IMR-90 (cell line): ENCODE results near the gene SDF2L1. TPM values are rescaled to one million over a fixed set of nuclear protein-coding genes. Genes with fewer than 3 reads are reported as not detected.
"Not testable (repeated sequence)": the region's sequence is repeated elsewhere in the genome, so short reads cannot be mapped to it uniquely, and the experiment has no call there.

Experiments used
- ATAC-seq: fragments of 200-7000 bp; cut with Tn5 transposase; 2 replicates; pipeline ENCODE4 v1.9.1; 2020; ENCODE audit warnings: low read depth, mild to moderate bottlenecking, moderate library complexity
- BruUV-seq: library from RNA; stranded (reverse); fragments of 400-500 nt; replicated peaks from 2 replicates; lab custom pipeline; 2021; lab: Mats Ljungman, UMichigan
- CTCF ChIA-PET: fragments of 300-600 bp; formaldehyde crosslinking; extraction: SDS; loops from one replicate; lab custom pipeline; 2021; ENCODE audit warnings: antibody characterized with exemption; lab: Yijun Ruan, JAX
- POLR2A ChIA-PET: fragments of 300-600 bp; sonication (Branson Sonifier 250); formaldehyde crosslinking; loops from one replicate; lab custom pipeline; 2022; ENCODE audit warnings: antibody characterized with exemption; ENCODE audit not compliant: unreplicated experiment; lab: Charles Lee
- DNase-seq: peaks from one replicate; pipeline ENCODE4 v3.0.0; 2013
- H2AFZ ChIP-seq: replicated peaks from 2 replicates; pipeline ENCODE3; 2013; ENCODE audit warnings: low read length, mild to moderate bottlenecking; ENCODE audit not compliant: poor library complexity
- H2AK5ac ChIP-seq: 2 replicates; pipeline ENCODE4 v1.6.1; 2013; ENCODE audit warnings: low read depth, low read length, inconsistent platforms
- H2AK9ac ChIP-seq: replicated peaks from 2 replicates; pipeline ENCODE3; 2013; ENCODE audit warnings: mild to moderate bottlenecking, low read depth, low read length, moderate library complexity; ENCODE audit not compliant: poor library complexity
- H2BK120ac ChIP-seq: 2 replicates; pipeline ENCODE4 v1.6.1; 2013; ENCODE audit warnings: low read depth, low read length, inconsistent platforms
- H2BK15ac ChIP-seq: 3 replicates; pipeline ENCODE4 v1.6.1; 2013; ENCODE audit warnings: low read depth, low read length, inconsistent platforms
- H2BK20ac ChIP-seq: 2 replicates; pipeline ENCODE4 v1.6.1; 2013; ENCODE audit warnings: low read depth, mild to moderate bottlenecking, inconsistent platforms, low read length, moderate library complexity
- H2BK5ac ChIP-seq: 2 replicates; pipeline ENCODE4 v1.6.1; 2013; ENCODE audit warnings: mild to moderate bottlenecking, low read depth, low read length, inconsistent platforms; ENCODE audit not compliant: poor library complexity, severe bottlenecking
- H3K14ac ChIP-seq: replicated peaks from 2 replicates; pipeline ENCODE4 v1.6.1; 2013; ENCODE audit warnings: low read depth, low read length, inconsistent platforms
- H3K18ac ChIP-seq: 2 replicates; pipeline ENCODE4 v1.6.1; 2013; ENCODE audit warnings: low read depth, low read length, control low read depth
- H3K23ac ChIP-seq: 2 replicates; pipeline ENCODE4 v1.6.1; 2013; ENCODE audit warnings: low read depth, low read length, inconsistent platforms
- H3K27ac ChIP-seq: 2 replicates; pipeline ENCODE4 v1.5.1; 2013; ENCODE audit warnings: mild to moderate bottlenecking, control low read depth, low read length; ENCODE audit not compliant: insufficient read depth
- H3K27me3 ChIP-seq: 2 replicates; pipeline ENCODE4 v1.6.1; 2013; ENCODE audit warnings: low read length; ENCODE audit not compliant: control insufficient read depth, insufficient read depth
- H3K36me3 ChIP-seq: 2 replicates; pipeline ENCODE4 v1.6.1; 2013; ENCODE audit warnings: low read length, mixed read lengths; ENCODE audit not compliant: control insufficient read depth, insufficient read depth
- H3K4ac ChIP-seq: 2 replicates; pipeline ENCODE4 v1.6.1; 2013; ENCODE audit warnings: low read depth, low read length, inconsistent platforms
- H3K4me1 ChIP-seq: 2 replicates; pipeline ENCODE4 v1.6.1; 2013; ENCODE audit warnings: low read length, mixed read lengths; ENCODE audit not compliant: control insufficient read depth, insufficient read depth
- H3K4me2 ChIP-seq: 2 replicates; pipeline ENCODE4 v1.6.1; 2013; ENCODE audit warnings: low read depth, mild to moderate bottlenecking, control low read depth, low read length, moderate library complexity
- H3K4me3 ChIP-seq: 2 replicates; pipeline ENCODE4 v1.5.1; 2013; ENCODE audit warnings: low read depth, mild to moderate bottlenecking, control low read depth, low read length, moderate library complexity; ENCODE audit not compliant: insufficient read depth
- H3K56ac ChIP-seq: 2 replicates; pipeline ENCODE4 v1.6.1; 2013; ENCODE audit warnings: low read length, inconsistent platforms; ENCODE audit not compliant: insufficient read depth; ENCODE audit errors: extremely low read depth
- H3K79me1 ChIP-seq, 2 experiments: 2 replicates each; pipeline ENCODE4 v1.6.1; 2013; ENCODE audit warnings: low read length in 2 of 2, inconsistent platforms in 1 of 2, low read depth in 1 of 2
- H3K9ac ChIP-seq: 2 replicates; pipeline ENCODE4 v1.6.1; 2013; ENCODE audit warnings: low read depth, low read length, control low read depth
- H3K9me1 ChIP-seq: 2 replicates; pipeline ENCODE4 v1.6.1; 2013; ENCODE audit warnings: low read length, inconsistent platforms; ENCODE audit not compliant: insufficient read depth
- H3K9me3 ChIP-seq: 2 replicates; pipeline ENCODE4 v1.6.1; 2013; ENCODE audit warnings: low read length; ENCODE audit not compliant: control insufficient read depth, insufficient read depth
- H4K20me1 ChIP-seq: 2 replicates; pipeline ENCODE4 v1.6.1; 2013; ENCODE audit warnings: low read length, inconsistent platforms; ENCODE audit not compliant: insufficient read depth
- H4K5ac ChIP-seq: 2 replicates; pipeline ENCODE4 v1.6.1; 2013; ENCODE audit warnings: mild to moderate bottlenecking, low read depth, low read length, control low read depth
- H4K8ac ChIP-seq, 2 experiments: 2 replicates each; pipeline ENCODE4 v1.6.1; 2013; ENCODE audit warnings: low read depth in 2 of 2, low read length in 2 of 2, control low read depth in 1 of 2, inconsistent platforms in 1 of 2
- H4K91ac ChIP-seq: 2 replicates; pipeline ENCODE4 v1.6.1; 2013; ENCODE audit warnings: low read depth, low read length, inconsistent platforms; ENCODE audit not compliant: insufficient read depth
- CHD1 ChIP-seq: IDR thresholded peaks from 2 replicates; pipeline ENCODE4 v1.6.1; 2012; ENCODE audit warnings: low read depth, low read length, improper control_type of control experiment
- MXI1 ChIP-seq: IDR thresholded peaks from 2 replicates; pipeline ENCODE4 v1.6.1; 2012; ENCODE audit warnings: low read depth, mild to moderate bottlenecking, low read length, moderate library complexity, borderline replicate concordance
- WGBS, 2 experiments: methylation state at CpG; one replicate each; pipeline versions ENCODE4 v1.1.5 to v1.1.7; 2013; ENCODE audit warnings: missing lambda C conversion rate in 2 of 2; ENCODE audit not compliant: insufficient read length in 1 of 2; ENCODE audit errors: extremely low coverage in 2 of 2; 5-methylcytosine and 5-hydroxymethylcytosine counted together
- dilution Hi-C: fragments of 300-500 bp; cut with HindIII; formaldehyde crosslinking; loops from one replicate; pipeline ENCODE4 v1.14.3; 2018; ENCODE audit warnings: low sequenced_read_pairs; ENCODE audit not compliant: unreplicated experiment
- in situ Hi-C: fragments of 300-500 bp; cut with MboI; formaldehyde crosslinking; loops from 3 replicates; pipeline ENCODE4 v1.14.3; 2019; ENCODE audit warnings: low sequenced_read_pairs, inconsistent platforms, mixed read lengths
- intact Hi-C: fragments of 100-400 bp; cut with micrococcal nuclease; formaldehyde crosslinking; loops from 2 replicates; pipeline ENCODE4 v1.10.0; 2022
- polyA plus RNA-seq, 3 experiments: library from polyadenylated mRNA; depleted of rRNA; stranded (reverse); fragments of >200 nt; gene quantifications; 2 replicates each; pipeline ENCODE4 v1.2.3, GENCODE V29; 2012; ENCODE audit warnings: low replicate concordance in 1 of 3
- total RNA-seq: library from RNA; depleted of rRNA; stranded (reverse); fragments of >200 nt; gene quantifications from 2 replicates; pipeline ENCODE4 v1.2.3, GENCODE V29; 2012

SDF2L1 gene
- total and polyA plus RNA-seq, 2 of the 4 experiments (the other 2 are of a cell fraction): 18.8 to 51.1 TPM

DNA sequence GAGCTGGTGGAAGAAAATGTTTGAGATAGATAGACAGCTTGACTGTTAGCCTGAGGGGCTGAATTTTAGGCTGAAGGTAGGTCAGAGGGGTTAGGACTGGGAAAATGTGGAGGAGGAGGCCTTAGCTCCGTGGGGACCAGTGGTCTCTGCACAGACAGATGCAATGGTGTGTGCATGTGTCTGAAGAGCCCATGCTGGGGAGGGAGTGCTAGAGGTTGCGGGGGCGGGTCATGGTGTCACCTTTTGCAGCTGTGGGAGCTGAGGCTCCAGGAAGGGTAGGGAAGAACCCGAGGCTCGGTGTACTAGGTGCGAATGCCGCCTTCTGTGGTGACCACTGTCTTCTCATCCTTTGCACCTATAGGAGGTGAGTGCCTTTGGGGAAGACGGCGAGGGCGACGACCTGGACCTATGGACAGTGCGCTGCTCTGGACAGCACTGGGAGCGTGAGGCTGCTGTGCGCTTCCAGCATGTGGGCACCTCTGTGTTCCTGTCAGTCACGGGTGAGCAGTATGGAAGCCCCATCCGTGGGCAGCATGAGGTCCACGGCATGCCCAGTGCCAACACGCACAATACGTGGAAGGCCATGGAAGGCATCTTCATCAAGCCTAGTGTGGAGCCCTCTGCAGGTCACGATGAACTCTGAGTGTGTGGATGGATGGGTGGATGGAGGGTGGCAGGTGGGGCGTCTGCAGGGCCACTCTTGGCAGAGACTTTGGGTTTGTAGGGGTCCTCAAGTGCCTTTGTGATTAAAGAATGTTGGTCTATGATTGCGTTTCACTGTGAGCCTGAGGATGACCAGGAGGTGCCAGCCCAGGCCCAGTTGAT is 1.6 kb downstream of the SDF2L1 start (continued):
- TF ChIP-seq MXI1 (no peak), CHD1 (no peak)

DNA sequence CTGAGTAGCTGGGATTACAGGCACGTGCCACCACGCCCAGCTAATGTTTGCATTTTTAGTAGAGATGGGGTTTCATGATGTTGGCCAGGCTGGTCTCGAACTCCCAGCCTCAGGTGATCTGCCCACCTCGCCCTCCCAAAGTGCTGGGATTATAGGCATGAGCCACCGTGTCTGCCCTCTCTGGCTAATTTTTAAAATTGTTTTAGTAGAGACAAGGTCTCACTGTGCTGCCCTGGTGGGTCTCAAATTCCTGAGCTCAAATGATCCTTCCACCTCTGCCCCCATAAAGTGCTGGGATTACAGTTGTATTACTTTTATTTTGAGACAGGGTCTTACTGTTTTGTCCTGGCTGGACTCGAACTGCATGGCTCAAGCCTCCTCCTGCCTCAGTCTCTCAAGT is 3.4 kb downstream of the SDF2L1 start:
- CTCF ChIA-PET, BruUV-seq, H3K23ac ChIP-seq, H3K9ac ChIP-seq, H3K36me3 ChIP-seq, ATAC-seq, H3K27ac ChIP-seq, H2AK5ac ChIP-seq, H3K4me1 ChIP-seq, H3K14ac ChIP-seq, DNase-seq, H2BK5ac ChIP-seq, H4K5ac ChIP-seq, H2BK20ac ChIP-seq, H4K91ac ChIP-seq, POLR2A ChIA-PET, H2BK15ac ChIP-seq, H3K4me3 ChIP-seq, H3K9me1 ChIP-seq, H2AK9ac ChIP-seq, H3K27me3 ChIP-seq, H4K8ac ChIP-seq, H3K56ac ChIP-seq, intact Hi-C loops, H3K18ac ChIP-seq, H2BK120ac ChIP-seq, dilution Hi-C loops, H3K4me2 ChIP-seq, H3K9me3 ChIP-seq, in situ Hi-C loops, H3K4ac ChIP-seq, H2AFZ ChIP-seq: not testable (repeated sequence)
- WGBS, 2 experiments: no CpG with 5 or more reads among the region's 6 CpGs
- Histone ChIP-seq H3K79me1 (peaks cover 6 to 27% of the 10 kb centered on the region in 2 experiments; a peak in 3 of 4 replicates), H4K20me1 (peaks cover 14% of the 10 kb centered on the region)
